Measurements from ENCODE around the gene LPP.

DNA sequence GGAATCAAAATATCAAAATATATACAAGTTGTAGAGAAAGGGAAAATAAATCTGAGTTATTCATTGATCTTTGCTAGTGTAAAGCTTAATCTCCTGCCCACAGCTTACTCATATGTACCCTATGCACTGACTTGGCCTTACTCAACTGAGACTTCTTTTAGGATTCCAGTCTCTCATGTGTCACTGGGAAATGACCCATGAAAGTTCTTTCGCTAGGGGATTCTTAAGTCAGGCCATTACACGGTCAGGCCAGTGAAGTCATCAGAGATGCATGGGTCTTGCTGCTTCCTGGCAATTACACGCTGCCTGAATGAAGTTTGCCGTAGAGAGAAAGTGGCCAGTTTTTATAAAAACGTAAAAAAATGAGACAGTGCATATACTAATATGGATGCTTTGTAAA lies 20.7 kb upstream of the LPP start:
- TF ChIP-seq, protein P1, sequence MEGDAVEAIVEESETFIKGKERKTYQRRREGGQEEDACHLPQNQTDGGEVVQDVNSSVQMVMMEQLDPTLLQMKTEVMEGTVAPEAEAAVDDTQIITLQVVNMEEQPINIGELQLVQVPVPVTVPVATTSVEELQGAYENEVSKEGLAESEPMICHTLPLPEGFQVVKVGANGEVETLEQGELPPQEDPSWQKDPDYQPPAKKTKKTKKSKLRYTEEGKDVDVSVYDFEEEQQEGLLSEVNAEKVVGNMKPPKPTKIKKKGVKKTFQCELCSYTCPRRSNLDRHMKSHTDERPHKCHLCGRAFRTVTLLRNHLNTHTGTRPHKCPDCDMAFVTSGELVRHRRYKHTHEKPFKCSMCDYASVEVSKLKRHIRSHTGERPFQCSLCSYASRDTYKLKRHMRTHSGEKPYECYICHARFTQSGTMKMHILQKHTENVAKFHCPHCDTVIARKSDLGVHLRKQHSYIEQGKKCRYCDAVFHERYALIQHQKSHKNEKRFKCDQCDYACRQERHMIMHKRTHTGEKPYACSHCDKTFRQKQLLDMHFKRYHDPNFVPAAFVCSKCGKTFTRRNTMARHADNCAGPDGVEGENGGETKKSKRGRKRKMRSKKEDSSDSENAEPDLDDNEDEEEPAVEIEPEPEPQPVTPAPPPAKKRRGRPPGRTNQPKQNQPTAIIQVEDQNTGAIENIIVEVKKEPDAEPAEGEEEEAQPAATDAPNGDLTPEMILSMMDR (IDR thresholded peaks at IDR 0.05): no peak
- TF ChIP-seq EP300 (IDR thresholded peaks at IDR 0.05) (no peak), POLR2AphosphoS5 (IDR thresholded peaks at IDR 0.05) (no peak)

All from stomach (tissue), 4 donors.